ENCODE data around the gene DNAJC25. TPM values are rescaled to one million over a fixed set of nuclear protein-coding genes. Genes with fewer than 3 reads are reported as not detected.

Gene DNAJC25
- polyA plus RNA-seq, 1 donor from 2014 or later, result 20.0 TPM

- Histone ChIP-seq H3K9me2 (ENCODE audit: insufficient read depth, low read length) (no peaks in the 10 kb centered on the region), H3K27ac (ENCODE audit: low read length) (no peak overlapping the region), H3K9ac (ENCODE audit: low read length) (no peak overlapping the region), H2AFZ (ENCODE audit: low read depth, low read length) (no peak overlapping the region), H3K4me2 (ENCODE audit: low read length) (no peak overlapping the region), H3K36me3 (ENCODE audit: insufficient read depth, low read length) (no peaks in the 10 kb centered on the region), H3F3A (ENCODE audit: insufficient read depth, low read length, poor library complexity, severe bottlenecking) (no peaks in the 10 kb centered on the region), H3K4me3 (ENCODE audit: low read length) (no peak overlapping the region), H3K79me2 (replicated peaks; ENCODE audit: insufficient read depth, low read length) (no peaks in the 10 kb centered on the region), H3K9me3 (ENCODE audit: low read length) (no peaks in the 10 kb centered on the region), H3K27me3 (ENCODE audit: insufficient read depth, low read depth, low read length) (no peaks in the 10 kb centered on the region), H4K20me1 (ENCODE audit: insufficient read depth) (no peaks in the 10 kb centered on the region)
- no peak for TF ChIP-seq TAF1 (IDR thresholded peaks at IDR 0.05; ENCODE audit: low read depth)
Observed at GRCh38 chr9:111648066-111648465, 16.9 kb downstream of the DNAJC25 start.

GRCh38 chr9:111649016-111649415 lies 17.9 kb downstream of the DNAJC25 start:
- H3K9me3 ChIP-seq (ENCODE audit: low read length), result no peaks in the 10 kb centered on the region
- TF ChIP-seq RAD21 (conservative IDR thresholded peaks at IDR 0.05), result no peak
- TF ChIP-seq REST (IDR thresholded peaks at IDR 0.05; ENCODE audit: borderline replicate concordance), result no peak
- no peak for TF ChIP-seq TAF1 (IDR thresholded peaks at IDR 0.05; ENCODE audit: low read depth)
- TF ChIP-seq EZH2 (IDR thresholded peaks at IDR 0.05; ENCODE audit: borderline replicate concordance, insufficient read depth, low read length, poor library complexity, severe bottlenecking), result no peak
- no peak for TF ChIP-seq POLR2AphosphoS5 (IDR thresholded peaks at IDR 0.05)
- TF ChIP-seq CTCF (IDR thresholded peaks at IDR 0.05; ENCODE audit: poor library complexity, severe bottlenecking), result no peak
- TF ChIP-seq SMC3 (conservative IDR thresholded peaks at IDR 0.05; ENCODE audit: poor library complexity), result no peak
- no peak for TF ChIP-seq MXI1 (conservative IDR thresholded peaks at IDR 0.05; ENCODE audit: poor library complexity, severe bottlenecking)
- TF ChIP-seq EP300 (conservative IDR thresholded peaks at IDR 0.05; ENCODE audit: poor library complexity, severe bottlenecking), result no peak
- no peaks in the 10 kb centered on the region for H4K20me1 ChIP-seq (ENCODE audit: insufficient read depth)
- H3K79me2 ChIP-seq (replicated peaks; ENCODE audit: insufficient read depth, low read length), result no peaks in the 10 kb centered on the region
- no peak overlapping the region for H3K4me2 ChIP-seq (ENCODE audit: low read length)
- H3F3A ChIP-seq (ENCODE audit: insufficient read depth, low read length, poor library complexity, severe bottlenecking), result no peaks in the 10 kb centered on the region
- no peak overlapping the region for H2AFZ ChIP-seq (ENCODE audit: low read depth, low read length)
- H3K36me3 ChIP-seq (ENCODE audit: insufficient read depth, low read length), result no peaks in the 10 kb centered on the region
- H3K9me2 ChIP-seq (ENCODE audit: insufficient read depth, low read length), result no peaks in the 10 kb centered on the region
- H3K4me3 ChIP-seq (ENCODE audit: low read length), result no peak overlapping the region
- no peak overlapping the region for H3K27ac ChIP-seq (ENCODE audit: low read length)
- no peak overlapping the region for H3K9ac ChIP-seq (ENCODE audit: low read length)
- H3K27me3 ChIP-seq (ENCODE audit: insufficient read depth, low read depth, low read length), result no peaks in the 10 kb centered on the region

- H3K9me2 ChIP-seq (ENCODE audit: insufficient read depth, low read length), result no peaks in the 10 kb centered on the region
- H3K9me3 ChIP-seq (ENCODE audit: low read length), result no peaks in the 10 kb centered on the region
- H3K4me2 ChIP-seq (ENCODE audit: low read length), result no peak overlapping the region
- H3K9ac ChIP-seq (ENCODE audit: low read length), result no peak overlapping the region
- no peak overlapping the region for H3K4me3 ChIP-seq (ENCODE audit: low read length)
- no peaks in the 10 kb centered on the region for H3K36me3 ChIP-seq (ENCODE audit: insufficient read depth, low read length)
- H2AFZ ChIP-seq (ENCODE audit: low read depth, low read length), result no peak overlapping the region
- no peaks in the 10 kb centered on the region for H4K20me1 ChIP-seq (ENCODE audit: insufficient read depth)
- no peaks in the 10 kb centered on the region for H3K79me2 ChIP-seq (replicated peaks; ENCODE audit: insufficient read depth, low read length)
- TF ChIP-seq RAD21 (conservative IDR thresholded peaks at IDR 0.05) (no peak), TAF1 (IDR thresholded peaks at IDR 0.05; ENCODE audit: low read depth) (no peak)
- H3F3A ChIP-seq (ENCODE audit: insufficient read depth, low read length, poor library complexity, severe bottlenecking), result no peaks in the 10 kb centered on the region
- H3K27ac ChIP-seq (ENCODE audit: low read length), result no peak overlapping the region
- H3K27me3 ChIP-seq (ENCODE audit: insufficient read depth, low read depth, low read length), result no peaks in the 10 kb centered on the region
Observed at GRCh38 chr9:111657051-111657450, 25.9 kb downstream of the DNAJC25 start.
